ENCODE results near the gene CCL8. TPM values are rescaled to one million over a fixed set of nuclear protein-coding genes. Genes with fewer than 3 reads are reported as not detected.

Gene CCL8
- total RNA-seq: not detected in 2 replicates

DNA sequence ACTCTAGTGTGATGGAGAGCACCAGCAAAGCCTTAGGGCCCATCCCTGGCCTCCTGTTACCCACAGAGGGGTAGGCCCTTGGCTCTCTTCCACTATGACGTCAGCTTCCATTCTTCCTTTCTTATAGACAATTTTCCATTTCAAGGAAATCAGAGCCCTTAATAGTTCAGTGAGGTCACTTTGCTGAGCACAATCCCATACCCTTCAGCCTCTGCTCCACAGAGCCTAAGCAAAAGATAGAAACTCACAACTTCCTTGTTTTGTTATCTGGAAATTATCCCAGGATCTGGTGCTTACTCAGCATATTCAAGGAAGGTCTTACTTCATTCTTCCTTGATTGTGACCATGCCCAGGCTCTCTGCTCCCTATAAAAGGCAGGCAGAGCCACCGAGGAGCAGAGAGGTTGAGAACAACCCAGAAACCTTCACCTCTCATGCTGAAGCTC lies at the start of gene CCL8:
Gene CCL8 (plus strand): TSS at position 397 of the 445 bp plus-strand sequence. CDS start 67 bp downstream, outside the sequence.

DNA sequence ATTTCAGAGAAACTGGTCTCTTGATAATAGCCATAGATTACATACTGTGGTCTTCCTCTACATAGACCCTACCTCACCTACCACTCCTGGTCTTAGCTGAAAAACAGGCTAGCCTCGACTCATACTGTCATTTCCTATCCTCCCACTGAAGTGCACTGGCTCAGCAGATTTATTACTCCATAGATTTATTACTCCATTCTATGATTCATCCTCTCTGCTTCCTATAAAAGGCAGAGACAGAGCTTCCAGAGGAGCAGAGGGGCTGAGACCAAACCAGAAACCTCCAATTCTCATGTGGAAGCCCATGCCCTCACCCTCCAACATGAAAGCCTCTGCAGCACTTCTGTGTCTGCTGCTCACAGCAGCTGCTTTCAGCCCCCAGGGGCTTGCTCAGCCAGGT lies 49.3 kb upstream of the CCL8 start, which contains the start of gene CCL7:
Gene CCL7 (plus strand): TSS at position 253 of the 400 bp plus-strand sequence. CDS start 70 bp downstream, at position 323.

DNA sequence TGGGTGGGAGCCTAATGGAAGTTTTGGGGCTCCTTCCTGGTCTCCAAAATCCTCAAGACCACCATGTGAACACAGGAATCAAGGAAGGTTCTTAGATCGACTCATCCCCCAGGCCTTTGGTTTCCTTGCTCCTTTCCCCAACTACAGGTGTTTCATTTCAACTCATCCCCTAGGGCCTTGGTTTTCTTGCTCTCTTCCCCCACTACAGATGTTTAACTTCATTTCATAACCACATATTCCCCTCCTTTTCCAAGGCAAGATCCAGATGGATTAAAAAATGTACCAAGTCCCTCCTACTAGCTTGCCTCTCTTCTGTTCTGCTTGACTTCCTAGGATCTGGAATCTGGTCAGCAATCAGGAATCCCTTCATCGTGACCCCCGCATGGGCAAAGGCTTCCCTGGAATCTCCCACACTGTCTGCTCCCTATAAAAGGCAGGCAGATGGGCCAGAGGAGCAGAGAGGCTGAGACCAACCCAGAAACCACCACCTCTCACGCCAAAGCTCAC lies 33.9 kb upstream of the CCL8 start, which contains the start of gene CCL11:
Gene CCL11 (plus strand): TSS at position 457 of the 507 bp plus-strand sequence. CDS start 67 bp downstream, outside the sequence.

DNA sequence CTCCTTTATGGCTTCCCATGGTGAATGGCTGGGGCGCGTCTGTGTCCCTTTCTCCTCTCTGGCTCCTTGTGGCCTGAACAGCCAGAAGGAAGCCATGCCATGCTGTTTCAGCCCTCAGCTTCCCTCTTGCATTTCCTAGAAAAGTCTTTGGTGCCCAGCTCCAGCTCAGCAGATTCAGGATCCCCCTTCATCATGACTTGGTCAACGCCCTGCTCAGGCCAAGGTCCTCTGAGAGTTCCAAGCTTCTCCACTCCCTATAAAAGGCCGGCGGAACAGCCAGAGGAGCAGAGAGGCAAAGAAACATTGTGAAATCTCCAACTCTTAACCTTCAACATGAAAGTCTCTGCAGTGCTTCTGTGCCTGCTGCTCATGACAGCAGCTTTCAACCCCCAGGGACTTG lies 37.0 kb downstream of the CCL8 start, which contains the start of gene CCL13:
Gene CCL13 (plus strand): TSS at position 287 of the 400 bp plus-strand sequence. CDS start 47 bp downstream, at position 334.

DNA sequence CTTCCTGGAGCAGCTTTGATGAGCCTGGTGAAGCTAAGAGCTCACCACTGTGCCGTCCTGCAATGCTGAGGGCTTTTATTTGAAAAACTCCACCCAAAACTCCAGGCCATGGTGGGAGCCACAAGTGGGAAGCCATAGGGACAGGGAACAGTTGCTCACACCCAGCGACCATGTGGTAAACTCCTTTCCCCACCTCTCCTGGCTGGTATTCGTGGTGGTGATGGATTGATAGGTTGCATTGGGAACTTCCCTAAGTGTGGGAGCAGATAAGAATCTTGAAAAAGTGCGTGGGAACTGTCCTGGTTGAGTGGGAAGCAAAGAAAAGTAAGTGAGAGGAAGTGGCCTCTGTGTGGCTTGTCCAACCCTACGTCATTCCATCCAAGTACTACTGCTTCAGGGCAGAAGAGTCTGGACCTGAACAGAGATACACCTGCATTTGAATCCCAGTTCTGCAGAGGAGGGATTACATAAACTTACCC lies 44.0 kb downstream of the CCL8 start, which contains the start of gene CCL1:
Gene CCL1 (minus strand): TSS at position 51 of the 479 bp plus-strand sequence. CDS start 72 bp downstream, outside the sequence.

Other genes starting within 250 kb of the CCL8 start
- gene CCL2, start 64.2 kb upstream of the CCL8 start, total RNA-seq: 0.23 TPM in 1 of 2 replicates, not detected in the other
- not detected in 2 replicates for gene CCL7, start 49.2 kb upstream of the CCL8 start, total RNA-seq
- gene CCL11, start 33.7 kb upstream of the CCL8 start, total RNA-seq: not detected in 2 replicates
- gene CCL13, start 37.0 kb downstream of the CCL8 start, total RNA-seq: not detected in 2 replicates
- gene CCL1, start 43.8 kb downstream of the CCL8 start, total RNA-seq: not detected in 2 replicates